ENCODE results near the gene TLX1.

DNA sequence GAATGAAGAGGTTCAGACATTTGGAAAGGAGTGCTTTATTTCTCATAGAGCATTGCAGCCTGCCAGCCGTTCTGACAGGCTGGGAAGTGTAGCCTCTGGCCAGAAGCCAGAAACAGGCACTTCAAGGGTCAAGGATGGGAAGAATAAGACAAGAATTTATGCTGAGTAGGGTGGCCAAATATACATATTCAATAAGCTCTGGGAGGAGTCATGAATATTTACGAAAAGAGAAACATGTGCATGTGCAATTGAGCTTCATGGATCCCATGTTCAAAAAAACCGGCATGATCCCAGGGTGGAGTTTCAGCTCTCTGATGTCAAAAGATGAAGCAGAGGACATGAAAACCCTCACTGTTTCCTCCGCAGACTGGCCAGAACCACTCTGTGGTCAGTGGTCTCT lies 32.9 kb downstream of the TLX1 start:
- TF ChIP-seq POLR2A (IDR thresholded peaks at IDR 0.05; ENCODE audit: low read length) (no peak), GATA1 (IDR thresholded peaks at IDR 0.05; ENCODE audit: low read depth, low read length) (no peak)

Measured in erythroblast (primary cell).